Stimulated activated naive CD4-positive, alpha-beta T cell treated with Interleukin-2 at 50 U/mL for 16 hours (primary cell): ENCODE measurements around the gene MPRIP.
A peak's percentile ranks its signal among the peaks of the same experiment; 100 is the strongest.
"Not testable (repeated sequence)": the region's sequence is repeated elsewhere in the genome, so short reads cannot be mapped to it uniquely, and the experiment has no call there.

Experiments used
- DNase-seq: peaks from one replicate; lab custom pipeline; 2025; lab: John Stamatoyannopoulos, UW

MPRIP gene

DNA sequence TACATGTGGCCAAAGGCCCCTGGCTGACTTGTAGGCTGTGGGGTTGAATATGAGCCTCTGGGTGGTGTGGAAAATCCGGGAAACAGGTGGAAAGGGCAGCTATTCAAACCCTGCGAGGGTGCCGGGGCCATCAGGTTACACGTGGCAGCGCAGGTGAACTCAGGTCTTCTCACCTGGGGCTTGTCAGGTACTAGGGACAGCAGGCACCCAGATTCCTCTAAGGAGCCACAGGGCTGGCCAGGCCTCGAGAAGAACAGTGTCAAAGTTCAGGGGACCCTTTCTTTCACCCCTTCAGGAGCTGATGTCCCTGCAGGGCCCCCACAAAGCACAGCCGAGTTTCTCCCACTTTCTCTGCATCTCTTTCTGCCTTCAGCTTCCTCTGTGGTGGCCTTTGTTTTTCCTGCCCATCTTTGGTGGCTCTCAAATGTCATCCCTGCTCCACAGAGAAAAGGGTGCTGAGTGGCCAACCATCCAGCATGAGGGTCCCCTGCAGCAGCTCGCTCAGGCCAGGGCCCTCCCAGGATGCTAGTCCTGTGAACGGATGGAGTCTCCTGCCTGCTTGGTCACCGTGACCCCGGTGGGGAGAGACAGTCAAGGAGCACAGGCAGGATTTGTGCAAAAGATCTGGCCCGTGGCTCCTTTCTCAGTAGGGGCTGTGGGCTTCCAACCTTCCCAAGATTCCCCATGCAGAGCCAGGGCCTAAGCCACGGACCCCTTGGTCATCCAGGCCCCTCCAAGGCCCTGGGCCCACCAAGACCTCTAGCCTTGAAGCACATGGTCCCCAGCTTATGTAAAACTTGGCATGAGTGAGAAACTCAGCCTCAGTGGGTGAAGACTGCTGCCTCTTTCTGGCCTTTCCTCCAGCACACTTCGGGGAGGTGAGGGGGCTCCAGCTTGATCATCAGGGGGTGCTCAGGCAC is 28.2 kb upstream of the MPRIP start:
- DNase-seq = not testable (repeated sequence)

DNA sequence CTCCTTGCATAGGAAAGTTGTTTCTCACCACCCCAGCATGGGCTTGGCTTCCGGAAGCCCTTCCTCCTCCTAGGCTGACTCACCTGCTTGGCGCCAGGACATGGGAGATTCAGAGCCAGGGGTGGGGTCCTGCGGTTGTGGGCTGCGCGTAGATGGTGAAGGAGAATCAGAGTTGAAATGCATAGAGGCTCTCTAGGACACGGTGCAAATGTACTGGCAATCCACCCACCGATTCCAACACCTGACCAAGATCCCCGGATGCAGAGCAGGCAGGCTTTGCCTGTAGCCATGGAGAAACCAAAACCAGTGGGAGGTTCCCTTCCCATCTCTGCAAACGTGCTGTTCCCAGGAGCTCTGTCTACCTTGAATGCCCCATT is 27.5 kb upstream of the MPRIP start:
- not testable (repeated sequence) for DNase-seq

GRCh38 chr17:17015230-17015629 is 27.0 kb upstream of the MPRIP start:
- no peak for DNase-seq

DNA sequence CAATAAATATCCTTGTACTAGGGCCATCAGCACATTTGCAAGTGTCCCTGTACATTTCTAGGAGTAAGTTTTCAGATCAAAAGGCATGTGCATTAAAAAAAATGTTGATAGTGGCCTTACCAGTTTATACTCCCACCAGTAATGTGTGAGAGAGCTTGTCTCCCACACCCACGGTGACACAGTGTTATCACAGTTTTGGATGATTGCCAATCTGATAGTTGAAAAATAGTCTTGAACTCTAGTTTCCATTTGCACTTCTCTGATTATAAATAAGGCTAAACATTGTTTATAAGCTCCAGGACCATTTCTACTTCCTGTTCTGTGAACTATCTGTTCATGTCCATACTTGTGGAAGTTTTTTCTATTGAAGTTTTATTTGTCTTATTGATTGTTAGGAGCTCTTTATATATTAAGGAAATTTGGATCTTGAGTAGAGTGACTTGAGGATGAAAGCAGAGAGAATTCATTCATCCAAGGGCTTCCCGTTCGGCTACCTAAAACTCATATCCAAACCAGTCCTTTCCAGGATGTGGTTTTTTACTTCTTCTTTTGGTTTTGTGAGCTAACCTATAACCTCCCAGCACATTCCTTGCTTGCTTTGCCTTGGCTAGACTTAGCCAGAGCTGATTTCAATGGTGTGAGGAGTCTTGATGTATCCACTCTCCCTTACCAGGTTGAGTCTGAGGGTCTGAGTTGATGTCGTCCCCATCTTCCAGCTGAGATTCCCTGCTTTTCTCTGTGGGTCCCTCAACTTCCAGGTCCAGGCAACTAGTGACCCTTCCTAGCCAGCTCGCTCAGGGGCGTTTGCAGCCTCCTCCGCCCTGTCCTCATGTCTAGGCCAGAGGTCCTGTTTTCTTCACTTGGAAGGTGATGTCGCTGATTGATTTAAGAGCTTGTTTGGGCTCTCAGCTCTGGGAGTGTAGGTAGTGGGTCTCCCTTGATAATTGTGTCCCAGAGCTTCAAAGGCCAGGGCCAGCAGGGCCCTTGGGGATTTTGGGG is 25.8 kb upstream of the MPRIP start:
- peak; percentile 6 for DNase-seq

- no peak for DNase-seq
These were observed 24.8 kb upstream of the MPRIP start for GRCh38 chr17:17017343-17018014.

- no peak for DNase-seq
These were observed 24.2 kb upstream of the MPRIP start for GRCh38 chr17:17018021-17018441.

DNA sequence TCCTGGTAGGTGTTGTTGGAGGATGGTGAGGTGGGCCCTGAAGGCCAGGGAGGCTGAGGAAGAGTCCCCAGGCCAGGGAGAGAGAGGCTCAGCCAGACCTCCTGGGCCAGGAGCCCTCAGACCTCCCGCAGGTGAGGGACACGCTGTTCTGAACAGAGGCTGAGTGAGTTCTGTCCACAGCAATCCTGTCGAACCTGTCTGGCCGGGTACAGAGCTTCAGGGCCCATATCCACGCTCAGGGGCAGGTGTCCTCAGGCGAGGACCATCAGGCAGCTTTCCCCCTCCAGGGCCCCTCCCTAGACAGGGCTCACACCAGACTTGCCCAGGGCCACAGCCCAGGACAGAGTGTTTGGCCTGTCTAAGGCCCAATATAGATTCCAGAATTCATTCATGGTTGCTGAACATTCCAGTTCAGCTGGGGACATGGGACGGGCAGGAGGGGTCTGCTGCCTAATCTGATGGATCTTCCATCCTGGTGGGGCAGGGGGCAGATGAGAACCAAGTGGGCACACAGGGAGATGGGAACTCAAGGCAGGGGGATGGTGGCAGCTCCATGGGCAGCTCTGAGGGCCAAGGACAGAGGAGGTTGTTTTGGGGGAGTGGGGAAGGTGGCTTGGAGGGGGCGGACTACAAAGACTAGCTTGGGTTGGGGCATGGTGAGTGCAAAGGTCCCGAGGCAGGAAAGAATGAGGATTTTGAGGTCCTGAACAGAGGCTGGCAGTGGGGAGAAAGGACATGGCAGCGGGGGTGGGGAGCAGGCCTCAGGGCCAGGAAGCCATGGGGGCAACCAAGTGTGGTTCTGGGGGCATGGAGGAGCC is 23.4 kb upstream of the MPRIP start:
- DNase-seq = no peak

- DNase-seq = no peak
These were observed 22.9 kb upstream of the MPRIP start for GRCh38 chr17:17019430-17019762.

DNA sequence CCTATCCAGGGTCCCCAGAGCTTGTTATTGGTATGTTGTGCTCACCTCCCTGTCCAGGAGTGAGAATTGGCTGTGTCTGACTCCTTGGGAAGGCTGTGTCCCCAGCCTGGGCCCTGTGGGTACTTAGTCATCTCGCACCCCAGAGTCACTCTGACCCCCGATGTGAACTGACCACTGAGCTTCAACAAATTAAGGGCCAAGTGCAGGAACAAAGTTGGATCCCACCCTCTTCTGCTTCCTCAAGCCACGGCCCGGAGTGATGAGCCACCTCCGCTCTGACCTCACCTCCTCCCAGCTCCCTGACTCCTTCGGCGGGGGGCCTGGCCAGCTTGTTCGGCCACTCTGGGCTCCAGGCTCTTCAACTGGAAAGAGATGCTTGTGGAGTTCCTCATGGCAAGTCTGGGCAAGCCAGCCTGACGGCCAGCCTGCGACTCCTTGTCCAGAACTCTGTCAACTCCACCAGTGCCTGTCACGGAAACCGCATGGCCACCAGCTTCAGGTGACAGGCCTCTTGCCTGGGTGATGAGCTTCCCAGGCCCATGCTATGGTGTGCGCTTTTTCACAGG is 22.3 kb upstream of the MPRIP start:
- no peak for DNase-seq

DNA sequence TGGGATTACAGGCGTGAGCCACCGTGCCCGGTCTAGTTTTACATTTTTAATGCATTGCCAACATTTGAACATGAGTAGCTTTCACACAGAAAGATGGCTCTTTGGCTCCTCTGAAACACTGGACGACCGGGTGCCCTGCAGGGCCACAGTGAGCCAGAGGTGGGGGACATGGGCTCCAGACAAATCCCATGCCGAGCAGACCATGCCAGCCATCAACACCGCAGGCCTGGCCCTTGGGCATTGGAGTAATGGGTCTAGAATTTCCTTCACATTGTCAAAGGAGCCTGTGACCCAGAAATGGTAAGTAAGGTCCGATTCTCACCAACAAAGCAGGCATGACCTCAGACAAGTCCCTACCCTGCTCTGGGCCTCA is 21.4 kb upstream of the MPRIP start:
- DNase-seq = no peak

DNA sequence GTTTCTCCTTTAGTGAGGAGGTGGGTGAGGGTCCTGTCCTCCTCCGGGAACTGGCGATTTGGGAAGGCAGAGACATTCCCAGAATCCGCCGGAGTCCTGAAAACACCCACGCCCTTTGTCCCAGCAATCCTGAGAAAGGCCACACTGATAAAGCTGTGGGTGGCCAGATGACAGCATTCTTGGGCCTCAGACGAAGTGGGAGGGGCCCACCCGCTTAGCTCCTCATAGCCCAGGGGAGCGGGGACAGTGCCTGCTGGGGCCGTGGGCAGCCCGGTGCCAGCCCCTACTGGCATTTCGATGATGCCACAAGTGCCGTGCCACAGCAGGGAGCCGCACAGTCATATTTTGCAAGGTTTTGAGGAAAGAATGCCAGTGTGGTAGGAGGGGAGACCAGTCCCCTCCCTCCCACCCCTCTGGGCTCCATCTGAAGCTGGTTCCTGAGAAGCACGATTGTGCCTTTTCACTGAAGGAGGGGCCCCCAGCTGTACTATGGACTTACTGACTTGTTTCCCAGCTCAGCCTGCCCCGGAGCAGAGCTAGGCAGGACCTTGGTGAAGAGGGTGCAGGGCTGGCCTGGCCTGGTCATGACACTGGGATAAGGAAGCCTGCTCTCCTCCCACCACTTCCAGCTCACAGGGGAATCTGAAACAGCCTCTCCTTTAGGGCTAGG is 20.9 kb upstream of the MPRIP start:
- no peak for DNase-seq

- DNase-seq = no peak
These were observed 20.2 kb upstream of the MPRIP start for GRCh38 chr17:17022011-17022410.

DNA sequence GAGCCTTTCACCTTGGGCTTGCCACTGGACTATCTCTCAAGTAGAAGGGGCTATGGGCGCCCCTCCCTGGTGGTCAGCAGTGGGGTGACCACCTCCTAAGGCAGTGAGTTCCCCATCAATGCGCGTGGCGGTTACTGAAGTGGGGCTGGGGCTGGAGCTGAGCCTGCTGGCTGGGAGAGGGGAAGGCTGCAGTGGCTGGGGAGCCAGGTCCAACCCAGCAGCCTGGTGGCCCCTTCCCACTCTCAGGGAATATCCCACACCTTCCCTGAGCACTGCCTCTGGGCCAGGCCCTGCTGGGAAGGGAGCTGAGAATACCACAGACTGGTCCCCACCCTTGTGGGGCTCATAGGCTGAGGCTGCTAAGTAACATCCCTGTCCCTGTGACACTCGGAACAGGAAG is 19.8 kb upstream of the MPRIP start:
- DNase-seq = no peak

DNA sequence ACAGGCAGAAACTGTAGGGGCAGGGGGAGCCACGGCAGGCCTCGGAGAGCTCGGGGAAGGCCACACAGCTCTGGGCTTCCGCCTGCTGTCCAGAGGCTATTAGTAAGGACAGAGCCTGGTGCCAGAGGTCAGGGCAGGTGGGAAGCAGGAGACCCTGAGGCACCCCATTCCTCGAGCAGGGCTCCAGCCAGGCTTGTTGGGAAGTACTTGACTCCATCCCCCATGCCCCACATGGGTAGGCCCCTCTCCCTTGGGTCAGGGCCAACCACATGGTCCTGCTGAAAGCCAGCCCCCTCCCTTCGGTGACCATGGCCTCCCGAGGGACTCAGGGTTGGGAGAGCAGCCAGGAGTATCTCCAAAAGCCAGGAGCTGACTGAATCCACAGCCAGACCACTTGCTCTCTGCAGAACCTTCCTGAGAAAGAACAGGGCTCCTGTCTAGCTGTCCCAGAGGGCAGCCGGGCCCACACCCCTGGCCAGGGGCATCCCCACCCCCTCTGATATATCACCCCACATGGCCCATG is 17.4 kb upstream of the MPRIP start:
- no peak for DNase-seq

GRCh38 chr17:17025621-17026020 is 16.6 kb upstream of the MPRIP start:
- DNase-seq = no peak

GRCh38 chr17:17026163-17026562 is 16.1 kb upstream of the MPRIP start:
- DNase-seq = no peak

- no peak for DNase-seq
These were observed 14.7 kb upstream of the MPRIP start for GRCh38 chr17:17027442-17028058.

- no peak for DNase-seq
These were observed 14.0 kb upstream of the MPRIP start for GRCh38 chr17:17028059-17028877.
